ENCODE data around the gene GNAQ. TPM values are rescaled to one million over a fixed set of nuclear protein-coding genes. Genes with fewer than 3 reads are reported as not detected.

GNAQ gene
- polyA plus RNA-seq, 1 of the 3 experiments (the other 2 are of a cell fraction): 20.9 TPM

GRCh38 chr9:78041971-78042370, 10.4 kb upstream of the GNAQ start:
- H4K20me1 ChIP-seq (ENCODE audit: insufficient read depth): no peaks in the 10 kb centered on the region
- CTCF ChIA-PET: interaction anchor here (0.8 to 1.0 kb wide), 2 partner anchors 9 to 585 kb away, joined by 3 to 4 read pairs; no protein-coding TSS in a partner anchor
- no peaks in the 10 kb centered on the region for H3K36me3 ChIP-seq (replicated peaks in 1 of 2; ENCODE audit: control insufficient read depth in 1 of 2, insufficient read depth in 2 of 2, low read length in 1 of 2)
- no peaks in the 10 kb centered on the region for H3F3A ChIP-seq (replicated peaks; ENCODE audit: insufficient read depth)
- H3K27me3 ChIP-seq (ENCODE audit: insufficient read depth): no peaks in the 10 kb centered on the region; the same call in 1 of the 2 replicates
- H3K4me3 ChIP-seq (ENCODE audit: low read depth in 2 of 2, low read length in 1 of 2): no peak overlapping the region
- WGBS (ENCODE audit: low lambda C conversion rate): 44% methylated on average over 2 of the region's 2 CpGs
- no peak overlapping the region for H3K27ac ChIP-seq (ENCODE audit: low read depth in 2 of 2, low read length in 1 of 2)
- H3K9me2 ChIP-seq: no peaks in the 10 kb centered on the region
- H3K4me1 ChIP-seq (ENCODE audit: control insufficient read depth in 1 of 2, insufficient read depth in 2 of 2, low read depth in 1 of 2, low read length in 1 of 2): peaks cover 0 to 2% of the 10 kb centered on the region in 2 experiments; a peak in 1 of 4 replicates
- no peaks in the 10 kb centered on the region for H3K79me2 ChIP-seq (ENCODE audit: insufficient read depth)
- no peak overlapping the region for H2AFZ ChIP-seq (ENCODE audit: low read depth)
- H3K9me3 ChIP-seq: no peaks in the 10 kb centered on the region
- no peak for TF ChIP-seq EP300 (IDR thresholded peaks at IDR 0.05; ENCODE audit: borderline replicate concordance in 1 of 2, low read depth in 1 of 2, low read length in 1 of 2)
- TF ChIP-seq, protein P1, sequence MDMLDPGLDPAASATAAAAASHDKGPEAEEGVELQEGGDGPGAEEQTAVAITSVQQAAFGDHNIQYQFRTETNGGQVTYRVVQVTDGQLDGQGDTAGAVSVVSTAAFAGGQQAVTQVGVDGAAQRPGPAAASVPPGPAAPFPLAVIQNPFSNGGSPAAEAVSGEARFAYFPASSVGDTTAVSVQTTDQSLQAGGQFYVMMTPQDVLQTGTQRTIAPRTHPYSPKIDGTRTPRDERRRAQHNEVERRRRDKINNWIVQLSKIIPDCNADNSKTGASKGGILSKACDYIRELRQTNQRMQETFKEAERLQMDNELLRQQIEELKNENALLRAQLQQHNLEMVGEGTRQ (IDR thresholded peaks at IDR 0.05; ENCODE audit: borderline replicate concordance, low read depth, low read length): no peak
- TF ChIP-seq MEF2A (IDR thresholded peaks at IDR 0.05; ENCODE audit: borderline replicate concordance, low read depth): no peak
- TF ChIP-seq NFIC (IDR thresholded peaks at IDR 0.05; ENCODE audit: borderline replicate concordance): no peak
- no peak for TF ChIP-seq REST (IDR thresholded peaks at IDR 0.05; ENCODE audit: low read depth, low read length)
- TF ChIP-seq MAX (IDR thresholded peaks at IDR 0.05; ENCODE audit: low read depth): no peak
- TF ChIP-seq ELF1 (IDR thresholded peaks at IDR 0.05): no peak
- no peak for TF ChIP-seq FOSL2 (IDR thresholded peaks at IDR 0.05; ENCODE audit: borderline replicate concordance, low read depth)
- no peak for TF ChIP-seq GABPA (IDR thresholded peaks at IDR 0.05; ENCODE audit: low read depth)
- TF ChIP-seq YY1 (IDR thresholded peaks at IDR 0.05; ENCODE audit: low read depth): no peak
- H3K4me2 ChIP-seq: no peak overlapping the region
- no peak for DNase-seq
- POLR2A ChIA-PET: no interaction called here
- H3K9ac ChIP-seq: no peak overlapping the region

DNA sequence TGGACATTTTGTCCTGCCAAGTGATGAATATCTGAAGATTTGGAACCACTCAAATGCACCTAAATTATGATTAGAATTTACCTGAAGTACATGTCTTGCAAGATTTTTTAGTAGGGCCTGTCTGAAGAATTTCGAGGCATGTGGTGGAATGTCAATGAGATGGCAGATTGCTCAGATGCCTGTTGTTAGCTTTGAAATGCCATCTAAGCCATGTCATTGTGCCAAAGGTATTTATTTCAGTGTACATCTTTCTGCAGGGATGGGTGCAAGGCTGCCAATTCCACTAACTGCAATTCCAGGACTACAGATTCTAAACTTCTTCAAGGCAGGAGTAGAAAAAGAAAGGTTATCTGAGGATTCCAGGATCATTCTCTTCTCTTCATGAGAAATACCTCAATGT, 9.1 kb upstream of the GNAQ start:
- no peak overlapping the region for H3K4me2 ChIP-seq
- whole genome bisulfite sequencing (ENCODE audit: low lambda C conversion rate): 47% methylated on average over 1 of the region's 1 CpG
- H3K4me1 ChIP-seq (ENCODE audit: control insufficient read depth in 1 of 2, insufficient read depth in 2 of 2, low read depth in 1 of 2, low read length in 1 of 2): peaks cover 0 to 2% of the 10 kb centered on the region in 2 experiments; a peak in 1 of 4 replicates
- no peak overlapping the region for H3K9ac ChIP-seq
- H3K4me3 ChIP-seq (ENCODE audit: low read depth in 2 of 2, low read length in 1 of 2): no peak overlapping the region
- H3K27ac ChIP-seq (ENCODE audit: low read depth in 2 of 2, low read length in 1 of 2): no peak overlapping the region
- no peaks in the 10 kb centered on the region for H3F3A ChIP-seq (replicated peaks; ENCODE audit: insufficient read depth)
- DNase-seq: no peak
- H3K9me2 ChIP-seq: no peaks in the 10 kb centered on the region
- H2AFZ ChIP-seq (ENCODE audit: low read depth): no peak overlapping the region
- no peaks in the 10 kb centered on the region for H3K9me3 ChIP-seq
- H3K27me3 ChIP-seq (ENCODE audit: insufficient read depth): no peaks in the 10 kb centered on the region; the same call in 1 of the 2 replicates
- no peaks in the 10 kb centered on the region for H4K20me1 ChIP-seq (ENCODE audit: insufficient read depth)
- POLR2A ChIA-PET: no interaction called here
- no peaks in the 10 kb centered on the region for H3K79me2 ChIP-seq (ENCODE audit: insufficient read depth)
- no peaks in the 10 kb centered on the region for H3K36me3 ChIP-seq (replicated peaks in 1 of 2; ENCODE audit: control insufficient read depth in 1 of 2, insufficient read depth in 2 of 2, low read length in 1 of 2)
- CTCF ChIA-PET: interaction anchor here (1.2 to 3.0 kb wide), 3 partner anchors 26 to 607 kb away, joined by 5 to 13 read pairs (median 5); no protein-coding TSS in a partner anchor
- TF ChIP-seq SMC3 (IDR thresholded peaks at IDR 0.05; ENCODE audit: low read depth, low read length) (no peak), GATA2 (CRISPR knock-in tag; IDR thresholded peaks at IDR 0.05) (no peak), RCOR1 (IDR thresholded peaks at IDR 0.05; ENCODE audit: low read length) (no peak), MAX (IDR thresholded peaks at IDR 0.05; ENCODE audit: low read depth) (no peak), RFX5 (IDR thresholded peaks at IDR 0.05; ENCODE audit: low read length) (no peak), RXRA (IDR thresholded peaks at IDR 0.05; ENCODE audit: borderline replicate concordance, low read depth) (no peak), NFIC (IDR thresholded peaks at IDR 0.05; ENCODE audit: borderline replicate concordance) (no peak), MEF2A (IDR thresholded peaks at IDR 0.05; ENCODE audit: borderline replicate concordance, low read depth) (no peak), REST (IDR thresholded peaks at IDR 0.05; ENCODE audit: low read depth, low read length) (no peak), CHD2 (IDR thresholded peaks at IDR 0.05; ENCODE audit: low read length, partially characterized antibody) (no peak), SIN3A (IDR thresholded peaks at IDR 0.05; ENCODE audit: borderline replicate concordance, low read depth, low read length) (no peak)
- TF ChIP-seq, protein P2, sequence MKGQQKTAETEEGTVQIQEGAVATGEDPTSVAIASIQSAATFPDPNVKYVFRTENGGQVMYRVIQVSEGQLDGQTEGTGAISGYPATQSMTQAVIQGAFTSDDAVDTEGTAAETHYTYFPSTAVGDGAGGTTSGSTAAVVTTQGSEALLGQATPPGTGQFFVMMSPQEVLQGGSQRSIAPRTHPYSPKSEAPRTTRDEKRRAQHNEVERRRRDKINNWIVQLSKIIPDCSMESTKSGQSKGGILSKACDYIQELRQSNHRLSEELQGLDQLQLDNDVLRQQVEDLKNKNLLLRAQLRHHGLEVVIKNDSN (IDR thresholded peaks at IDR 0.05; ENCODE audit: borderline replicate concordance, low read depth): no peak

Data from SK-N-SH (cell line).